HG02840 (cell line): Measurements from ENCODE around the gene MARCHF11.

Experiments
- ATAC-seq: cut with Tn5 transposase; IDR thresholded peaks from one replicate; pipeline ENCODE4 v1.9.1; 2021; ENCODE audit warnings: mild to moderate bottlenecking, moderate library complexity, moderate number of reproducible peaks; ENCODE audit not compliant: unreplicated experiment, low FRiP score

MARCHF11 gene

DNA sequence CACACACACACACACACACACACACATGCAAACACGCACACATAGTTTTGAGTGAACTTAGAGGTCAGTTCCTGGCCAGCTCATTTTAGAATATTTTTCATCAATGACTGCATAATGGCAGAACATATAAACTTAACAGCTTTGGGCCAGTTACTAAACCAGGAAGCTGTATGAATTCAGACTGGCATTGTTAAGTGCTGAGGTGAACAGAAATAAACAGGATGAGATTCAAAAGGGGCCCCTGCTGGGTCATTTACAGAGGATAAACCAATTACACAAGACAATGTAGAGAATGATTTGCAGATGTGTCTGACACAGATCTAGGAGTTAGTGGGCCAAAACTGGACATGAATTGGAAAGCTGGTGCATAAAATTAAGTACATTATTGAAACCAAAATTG lies 44.6 kb downstream of the MARCHF11 start:
- ATAC-seq: no peak

DNA sequence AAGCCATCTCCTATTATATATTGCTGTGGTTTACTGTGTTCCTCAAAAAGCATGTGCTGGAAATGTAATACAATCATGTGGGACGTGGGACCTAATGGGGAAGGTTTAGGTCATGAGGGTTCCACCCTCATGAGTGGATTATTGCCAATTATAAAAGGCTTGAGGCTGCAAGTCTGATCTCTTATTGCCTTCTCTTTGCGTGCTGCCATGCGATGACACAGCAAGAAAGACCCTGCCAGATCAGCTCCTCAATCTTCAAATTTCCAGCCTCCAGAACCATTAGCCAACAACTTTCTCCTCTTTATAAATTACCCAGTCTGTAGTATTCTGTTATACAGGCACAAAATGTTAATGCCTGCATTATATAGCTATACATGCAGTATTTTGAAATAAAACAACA lies 45.4 kb downstream of the MARCHF11 start:
- ATAC-seq: no peak

DNA sequence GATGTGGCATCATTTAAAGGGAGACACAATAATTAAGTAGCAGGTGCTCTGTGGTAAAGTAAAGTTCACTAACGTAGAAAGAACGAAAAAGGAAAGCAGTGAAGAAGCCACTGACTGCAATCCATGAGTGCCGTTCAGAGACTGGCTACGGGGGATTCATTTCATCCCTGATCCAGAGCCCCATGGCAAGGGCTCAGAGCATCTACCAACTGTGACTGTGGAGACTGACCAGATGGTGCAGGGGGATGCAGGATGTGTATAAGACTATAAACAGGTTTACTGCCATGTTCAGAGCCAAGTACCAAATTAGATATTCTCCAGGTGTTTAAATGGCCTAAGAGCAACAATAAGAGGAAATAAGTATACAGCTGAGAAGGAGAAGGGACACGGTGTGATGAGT lies 47.7 kb downstream of the MARCHF11 start:
- ATAC-seq: no peak

DNA sequence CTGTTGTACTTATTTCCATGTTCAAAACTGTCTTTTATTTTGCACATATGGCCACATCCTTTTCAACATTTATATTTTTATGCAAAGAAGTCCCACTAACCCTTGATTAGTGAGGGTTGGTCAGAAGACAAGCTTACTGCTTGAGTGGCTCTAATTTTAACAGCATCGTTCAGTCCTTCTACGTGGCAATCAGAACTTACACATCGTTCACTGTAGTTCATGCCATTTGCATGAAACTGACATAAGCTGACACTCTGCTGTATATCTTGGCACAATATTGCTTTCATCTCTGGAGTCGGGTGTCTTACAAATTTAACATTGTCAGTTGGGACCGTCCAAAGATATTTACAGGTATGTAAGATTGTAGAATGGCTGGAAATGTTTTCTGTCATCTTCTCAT lies 50.6 kb downstream of the MARCHF11 start:
- no peak for ATAC-seq

DNA sequence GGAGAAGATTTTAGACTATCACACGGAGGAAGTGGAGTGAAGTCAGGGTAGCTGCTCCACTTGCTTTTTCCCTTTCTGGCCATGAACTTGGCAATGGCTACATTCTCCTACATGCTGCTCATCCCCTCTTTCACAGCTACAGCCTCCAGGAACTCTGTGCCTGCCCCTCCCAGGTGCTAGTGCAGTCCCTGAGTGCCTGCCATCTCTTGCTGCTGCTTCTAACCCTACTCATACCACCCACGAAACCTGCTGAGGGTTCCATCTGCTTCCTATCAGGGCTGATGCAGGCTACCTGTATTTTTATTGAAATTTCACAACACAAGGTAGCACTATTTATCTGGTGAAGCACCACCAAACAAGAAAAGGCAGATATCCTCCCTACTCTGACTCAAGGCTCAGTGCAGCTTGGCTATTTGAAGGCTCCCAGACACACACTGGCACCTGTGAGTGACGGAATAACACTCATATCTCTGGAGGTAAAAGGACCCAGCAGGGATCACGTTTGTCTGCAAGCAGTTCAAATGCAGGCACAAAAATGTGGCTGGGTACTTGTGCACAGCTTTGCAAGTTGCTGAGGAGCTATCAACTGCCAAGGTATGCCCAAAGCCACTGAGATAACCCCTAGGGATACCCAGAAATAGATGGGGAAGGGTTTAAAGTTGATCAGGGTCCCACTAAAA lies 51.6 kb downstream of the MARCHF11 start:
- ATAC-seq: no peak

DNA sequence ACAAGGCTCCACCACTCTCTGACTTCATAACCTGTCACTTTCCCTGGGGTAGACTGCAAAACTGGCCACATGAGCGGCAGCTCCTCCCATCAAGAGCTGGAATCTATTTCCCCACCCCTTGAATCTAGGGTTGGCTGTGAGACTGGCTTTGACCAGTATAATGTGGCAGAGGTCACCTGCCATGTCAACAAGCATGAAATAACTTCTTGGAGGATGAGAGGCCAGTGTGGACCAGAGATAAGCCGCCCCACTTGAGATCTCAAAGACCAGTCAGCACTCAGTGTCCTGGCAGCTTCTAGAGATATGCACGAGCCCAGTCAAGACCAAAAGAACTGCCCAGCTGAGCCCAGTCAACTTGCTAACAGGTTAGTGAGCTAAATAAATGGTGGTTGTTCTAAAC lies 59.0 kb downstream of the MARCHF11 start:
- no peak for ATAC-seq

DNA sequence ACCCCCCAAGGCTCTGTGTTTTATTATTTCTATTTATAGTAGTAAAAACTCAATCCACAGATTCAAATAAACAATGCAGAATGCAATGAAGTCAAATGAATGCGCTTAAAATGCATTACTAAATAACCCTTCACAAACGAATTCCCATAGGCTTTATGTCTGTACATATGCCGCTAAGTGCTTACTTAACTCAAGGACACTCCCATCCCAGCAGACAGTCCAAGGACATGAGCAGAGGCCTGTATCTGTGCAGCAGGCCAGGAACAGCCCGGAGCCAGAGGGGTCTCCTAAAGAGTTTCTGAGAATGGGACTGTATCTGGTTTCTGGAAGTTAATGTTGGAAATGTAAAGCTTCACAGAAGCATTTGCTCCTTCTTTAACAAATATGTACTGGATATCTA lies 59.8 kb downstream of the MARCHF11 start:
- ATAC-seq: no peak

DNA sequence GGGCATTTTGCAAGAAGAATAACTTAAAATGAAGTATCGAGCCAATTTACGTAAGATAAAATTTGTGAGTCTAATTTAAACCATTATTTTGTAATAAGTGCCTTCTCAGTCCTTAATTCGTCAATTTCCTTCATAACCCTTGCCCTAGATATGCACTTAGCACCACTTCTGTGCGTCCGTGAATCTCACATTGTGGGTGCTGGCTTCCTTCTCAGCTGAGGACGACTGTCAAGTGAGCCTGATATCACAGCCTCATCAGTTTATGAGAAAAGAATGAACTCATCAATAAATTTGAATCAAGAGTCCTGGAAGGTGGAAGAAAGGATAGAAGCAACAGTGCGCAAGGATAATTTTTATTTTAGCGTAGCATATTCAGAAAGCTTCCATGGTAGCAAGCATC lies 64.5 kb downstream of the MARCHF11 start:
- no peak for ATAC-seq

DNA sequence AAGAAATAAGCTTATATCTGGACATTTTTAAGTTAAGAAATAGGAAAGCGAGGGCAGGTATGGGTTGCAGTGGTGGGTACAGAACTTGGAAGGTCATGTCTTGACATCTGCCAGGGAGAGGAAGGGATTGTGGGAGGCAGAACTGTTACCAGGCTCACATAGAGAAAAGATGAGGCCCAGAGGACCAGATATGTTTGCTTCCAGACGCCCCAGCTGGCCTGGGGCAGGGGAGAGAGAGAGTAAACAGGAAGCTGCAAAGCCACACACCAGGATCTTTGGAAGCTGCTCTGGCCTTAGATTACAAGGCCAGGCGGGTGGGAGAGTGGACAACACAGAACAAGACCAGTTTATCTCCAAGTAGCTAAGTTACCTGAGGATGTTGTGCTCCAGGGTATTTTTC lies 71.2 kb downstream of the MARCHF11 start:
- ATAC-seq: no peak

DNA sequence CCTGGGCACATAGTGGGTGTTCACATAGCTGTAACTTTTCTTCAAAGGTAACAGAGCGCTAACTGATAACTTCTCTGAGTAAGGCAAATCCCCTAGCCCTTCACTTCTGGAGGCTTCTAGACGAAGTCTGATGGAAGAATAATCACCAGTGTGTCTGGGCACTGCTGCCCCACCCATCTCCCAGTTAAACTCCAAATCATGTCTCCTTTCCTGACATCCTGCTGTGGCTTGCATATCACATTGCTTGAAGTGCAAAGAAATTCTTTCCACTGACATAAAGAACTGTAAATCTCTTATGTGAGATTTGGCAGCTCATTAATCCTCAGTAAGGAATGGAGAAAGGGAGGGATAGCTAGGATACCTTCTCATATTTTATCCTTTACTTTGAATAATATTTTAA lies 74.6 kb downstream of the MARCHF11 start:
- ATAC-seq: no peak

DNA sequence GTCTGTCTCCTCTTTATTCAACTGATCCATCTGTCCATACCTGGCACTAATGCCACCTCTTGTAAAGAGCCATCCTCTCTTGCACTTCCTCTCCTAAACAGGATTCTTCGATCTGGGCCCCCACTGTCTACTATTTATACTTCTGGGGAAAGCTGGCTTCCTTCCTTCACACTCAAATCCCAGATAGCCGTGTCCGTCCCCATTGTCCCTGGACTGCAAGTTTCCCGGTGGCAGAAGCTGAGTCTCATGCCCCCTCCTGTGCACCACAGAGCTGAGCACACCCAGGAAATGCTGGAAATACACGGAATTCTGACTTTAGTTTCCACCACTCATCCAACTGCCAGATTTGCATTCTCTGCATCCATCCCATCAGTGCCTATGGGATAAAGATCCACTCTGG lies 84.0 kb downstream of the MARCHF11 start:
- ATAC-seq: no peak

DNA sequence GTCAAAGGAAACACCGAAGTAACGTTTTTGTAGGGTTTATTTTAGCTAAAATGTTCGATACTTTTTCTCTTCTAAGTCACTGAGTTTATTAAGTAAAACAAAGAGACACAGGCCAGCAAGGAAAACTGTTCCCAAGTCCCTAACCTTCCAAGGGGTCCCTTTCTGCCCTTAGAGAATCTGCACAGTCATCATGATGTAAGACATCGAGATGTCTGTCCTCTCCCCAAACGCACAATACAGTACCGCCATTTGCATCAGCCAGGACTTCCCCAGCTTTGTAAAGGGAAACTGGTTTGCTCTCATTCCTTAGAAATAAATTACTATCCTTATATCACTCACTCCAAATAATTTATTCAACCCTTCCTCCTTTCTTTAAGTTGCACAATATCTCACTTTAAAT lies 89.3 kb downstream of the MARCHF11 start:
- ATAC-seq: no peak

DNA sequence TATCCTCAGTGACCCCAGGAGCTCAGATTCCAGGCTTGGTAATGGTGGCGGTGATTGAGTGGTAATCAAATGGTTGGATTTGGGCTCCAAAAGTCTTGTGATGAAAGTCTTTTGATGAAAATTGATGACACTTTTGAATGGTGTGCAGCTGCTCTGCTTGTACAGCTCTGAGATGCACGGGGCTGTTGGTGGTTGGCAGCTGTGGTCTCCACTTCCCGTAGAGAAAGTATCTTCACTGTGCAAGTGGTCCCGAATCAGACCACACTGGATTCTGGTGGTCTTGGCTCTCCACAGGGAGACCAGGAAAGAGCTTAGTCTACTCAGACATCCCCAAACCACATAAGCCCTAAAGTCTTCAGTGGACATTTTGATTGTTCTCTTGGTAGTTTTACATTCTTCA lies 96.6 kb downstream of the MARCHF11 start:
- ATAC-seq: no peak

DNA sequence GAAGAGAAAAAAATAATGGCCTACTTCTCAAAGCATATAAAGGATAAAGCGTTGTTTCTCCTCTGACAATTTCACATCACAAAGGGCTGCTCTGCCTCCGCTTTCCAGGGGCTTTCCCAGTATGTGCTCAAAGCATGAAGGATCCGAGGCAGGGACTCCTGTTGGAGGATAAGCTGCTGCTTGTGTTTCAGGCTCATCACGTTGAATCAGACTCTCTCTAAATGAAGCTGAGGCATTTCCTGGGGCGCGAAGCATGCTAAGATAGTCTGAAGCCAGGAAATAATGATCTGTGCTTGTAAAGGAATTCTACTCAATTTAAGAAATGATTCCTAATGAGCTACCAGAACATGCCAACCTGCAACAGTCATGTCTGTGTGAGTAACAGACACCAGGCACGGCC lies 97.5 kb downstream of the MARCHF11 start:
- no peak for ATAC-seq

DNA sequence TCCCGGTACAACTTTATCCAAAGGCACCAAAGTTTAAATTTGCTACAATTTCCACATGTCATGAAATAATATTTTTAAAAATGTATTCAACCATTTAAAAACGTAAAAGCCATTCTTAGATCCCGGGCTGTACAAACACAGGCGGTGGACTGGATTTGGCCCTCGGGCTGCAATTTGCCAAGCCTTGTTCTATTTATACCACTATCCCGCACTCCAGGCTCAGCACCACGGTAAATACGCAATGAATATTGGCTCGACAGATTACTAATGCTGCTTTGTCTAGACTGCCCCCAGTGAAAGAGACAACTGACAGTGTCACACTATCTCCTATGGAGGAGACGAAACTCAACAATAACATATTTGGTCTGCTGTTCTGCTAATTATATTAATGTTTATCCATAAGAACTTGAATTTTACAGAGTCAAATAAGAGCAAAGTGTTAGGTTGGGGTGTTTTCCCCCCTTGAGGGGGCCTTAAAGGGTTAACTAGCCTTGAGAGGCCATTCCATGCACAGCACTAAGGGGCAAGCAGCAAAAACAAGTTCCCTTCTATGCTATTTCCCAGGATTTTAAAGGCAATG lies 98.1 kb downstream of the MARCHF11 start:
- ATAC-seq: no peak

DNA sequence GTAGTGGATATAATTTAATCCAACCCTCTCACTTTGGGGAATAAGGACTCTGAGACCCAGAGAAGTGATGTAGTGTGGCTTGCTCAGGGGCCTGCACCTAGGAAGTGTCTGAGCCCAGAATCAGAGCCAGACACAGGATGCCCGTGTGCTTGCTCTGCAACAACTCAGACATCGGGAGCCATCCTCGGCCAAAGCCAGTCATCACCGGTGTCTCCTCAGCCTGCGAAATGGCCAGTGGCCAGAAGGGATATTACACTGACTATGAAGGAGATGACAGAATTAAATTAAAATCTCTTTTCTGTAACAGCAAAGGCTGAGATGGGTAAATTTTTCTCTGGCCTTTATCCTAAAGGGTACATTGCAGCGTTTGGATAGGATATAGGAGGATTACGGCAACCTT lies 102.9 kb downstream of the MARCHF11 start:
- ATAC-seq: no peak

DNA sequence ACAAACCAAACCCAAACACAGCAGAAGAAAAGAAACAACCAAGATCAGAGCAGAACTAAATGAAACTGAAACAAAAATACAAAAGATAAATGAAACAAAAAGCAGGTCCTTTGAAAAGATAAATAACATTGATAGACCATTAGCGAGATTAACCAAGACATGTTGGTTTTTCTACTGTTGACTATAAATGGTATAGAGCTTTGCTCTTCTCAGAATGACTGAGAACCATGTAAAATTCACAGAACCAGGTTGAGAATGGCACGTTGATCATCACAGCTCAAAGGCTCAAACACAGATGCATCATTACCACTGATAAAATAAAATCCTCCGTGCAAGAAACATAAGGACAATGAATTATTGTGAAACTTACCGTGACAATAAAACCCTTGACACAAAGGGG lies 105.2 kb downstream of the MARCHF11 start:
- no peak for ATAC-seq

DNA sequence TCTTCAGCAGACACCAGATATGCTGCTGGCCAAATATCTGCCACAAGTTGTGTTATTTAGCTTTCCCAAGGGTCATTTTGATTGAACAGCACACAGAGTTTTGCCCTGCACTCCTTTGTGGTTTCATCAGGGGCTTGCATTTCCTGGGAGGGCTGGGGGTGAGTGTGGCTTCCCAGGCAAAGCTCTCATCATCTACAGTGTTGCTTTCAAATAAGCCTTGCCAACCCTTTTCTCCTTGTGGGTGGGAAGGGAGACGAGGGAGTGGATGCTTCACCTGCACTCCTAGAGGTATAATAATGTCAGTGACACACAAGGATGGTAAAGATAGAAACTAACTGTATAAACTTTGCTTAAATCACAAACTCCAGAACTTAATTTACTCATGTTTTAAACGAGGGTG lies 107.0 kb downstream of the MARCHF11 start:
- ATAC-seq: no peak

DNA sequence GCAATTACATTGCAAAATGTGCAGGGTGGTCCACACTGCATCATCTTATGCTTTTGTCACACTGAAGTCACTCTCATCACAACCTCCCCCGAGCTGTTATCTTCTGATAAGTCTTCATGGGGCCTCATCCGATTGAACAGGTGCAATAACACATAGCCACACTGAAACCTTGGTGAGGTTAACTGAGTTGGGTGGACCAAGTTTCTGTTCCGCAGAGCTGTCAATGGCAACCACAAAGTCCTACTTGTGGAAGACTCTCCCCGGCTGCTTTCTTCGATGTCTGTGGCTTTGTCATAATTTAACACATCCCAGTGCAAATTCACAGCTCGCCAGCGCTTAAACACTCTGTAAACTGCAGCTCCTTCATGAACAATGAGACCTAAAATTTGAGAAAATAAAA lies 112.2 kb downstream of the MARCHF11 start:
- ATAC-seq: no peak

DNA sequence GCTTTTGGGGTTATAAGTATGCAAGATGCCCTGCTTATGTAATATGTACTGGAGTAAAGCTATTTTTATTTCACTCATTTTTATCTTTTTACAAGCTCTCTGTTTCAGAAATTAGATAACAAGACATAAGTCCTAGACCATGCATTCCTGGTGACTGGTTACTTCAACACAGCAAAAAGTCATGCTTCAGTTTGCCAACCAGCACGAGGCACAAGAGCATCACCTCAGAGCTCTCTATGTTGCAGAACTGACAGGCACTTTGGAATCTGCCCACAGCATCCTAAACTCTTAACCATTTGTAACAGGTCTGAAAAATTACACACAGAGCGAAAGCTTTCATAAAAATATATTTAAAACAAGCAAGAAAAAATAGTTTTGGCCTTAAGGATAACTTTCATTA lies 112.8 kb downstream of the MARCHF11 start:
- ATAC-seq: no peak

DNA sequence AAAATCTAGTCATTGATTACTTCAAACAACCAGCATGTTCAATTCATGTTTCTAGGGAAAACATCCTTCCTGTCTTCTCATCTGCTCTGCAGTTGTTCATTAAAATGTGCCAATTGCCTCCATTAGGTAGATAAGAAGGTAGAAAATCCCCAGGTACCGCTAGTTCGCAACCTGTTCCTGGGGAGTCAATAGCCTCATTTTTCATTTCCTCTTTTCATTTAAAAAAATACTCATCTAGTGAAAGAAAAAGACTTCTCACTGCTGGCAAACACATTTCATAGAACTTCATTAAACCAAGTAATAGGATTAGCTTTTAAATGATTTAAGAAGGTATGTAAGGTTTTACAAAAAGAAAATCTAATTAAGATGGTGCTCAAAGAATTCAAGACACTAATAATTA lies 113.3 kb downstream of the MARCHF11 start:
- ATAC-seq: no peak

DNA sequence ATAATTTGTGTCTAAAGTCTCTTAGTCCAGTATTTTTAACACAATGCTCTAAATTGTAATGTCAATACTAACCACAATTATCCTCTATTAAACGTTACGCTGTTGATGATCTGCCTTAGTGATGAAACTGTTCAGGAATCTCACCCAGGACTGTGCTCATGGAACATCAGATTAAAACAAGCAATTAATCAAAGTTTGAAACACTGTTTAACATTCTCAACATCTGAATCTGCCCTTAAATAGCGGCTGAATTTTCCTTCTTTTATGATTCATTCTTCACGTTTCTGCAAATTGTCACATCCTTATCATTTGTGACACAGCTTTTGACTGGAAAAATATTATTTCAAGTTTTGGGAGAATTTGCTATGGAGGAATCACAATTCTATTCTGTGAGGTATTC lies 113.8 kb downstream of the MARCHF11 start:
- ATAC-seq: no peak
